GM08714 (cell line): ENCODE measurements around the gene LTF.
"Not testable (repeated sequence)": the region's sequence is repeated elsewhere in the genome, so short reads cannot be mapped to it uniquely, and the experiment has no call there.

ENCODE experiments used
- H3K4me3 ChIP-seq: fragments of 200-500 bp; sonication (Bioruptor generic); 2 replicates; pipeline ENCODE4 v1.5.1; 2014; ENCODE audit warnings: mild to moderate bottlenecking, low read length, inconsistent platforms
- ZNF274 ChIP-seq: IDR thresholded peaks from 2 replicates; pipeline ENCODE4 v1.6.1; 2012; ENCODE audit warnings: mild to moderate bottlenecking, low read depth, low read length

LTF gene

DNA sequence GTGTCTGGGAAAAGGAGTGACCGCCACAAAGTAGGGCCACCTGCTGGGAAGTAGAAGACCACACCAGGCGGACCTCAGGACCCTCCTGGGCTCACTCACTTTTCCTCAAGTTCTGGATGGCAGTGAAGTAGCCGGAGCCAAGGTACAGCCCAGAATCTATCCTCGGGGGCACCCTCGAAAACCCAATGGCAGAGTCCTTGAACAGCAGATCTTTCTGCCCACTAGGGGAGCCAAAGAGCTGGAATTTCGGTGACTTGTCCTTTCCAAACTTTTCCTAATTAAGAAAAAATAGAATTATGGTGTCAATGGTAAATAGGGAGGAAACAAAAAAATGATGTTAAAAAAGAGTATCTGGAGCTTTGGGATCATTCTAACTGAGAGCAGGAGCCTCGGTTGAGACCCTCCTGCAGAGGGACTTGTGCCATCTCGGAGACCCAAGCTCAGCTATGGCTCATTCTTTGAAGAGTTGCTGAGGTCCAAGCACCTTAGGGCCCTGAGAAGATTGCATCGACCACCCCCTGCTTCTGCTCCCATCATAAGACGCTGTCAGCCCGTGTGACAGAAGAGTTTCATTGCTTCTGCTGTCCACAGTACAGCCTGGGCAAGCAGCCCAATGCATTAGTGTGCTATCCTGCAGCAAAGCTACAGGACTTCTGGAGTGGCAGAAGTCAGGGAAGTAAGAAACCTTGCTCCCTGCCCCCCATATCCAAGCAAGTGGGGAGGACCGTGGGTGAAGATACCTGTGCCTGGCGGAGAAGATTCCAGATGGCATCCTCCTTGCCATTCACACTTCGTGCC, 14.8 kb downstream of the LTF start:
- H3K4me3 ChIP-seq, result no peak overlapping the region
- TF ChIP-seq ZNF274, result no peak

DNA sequence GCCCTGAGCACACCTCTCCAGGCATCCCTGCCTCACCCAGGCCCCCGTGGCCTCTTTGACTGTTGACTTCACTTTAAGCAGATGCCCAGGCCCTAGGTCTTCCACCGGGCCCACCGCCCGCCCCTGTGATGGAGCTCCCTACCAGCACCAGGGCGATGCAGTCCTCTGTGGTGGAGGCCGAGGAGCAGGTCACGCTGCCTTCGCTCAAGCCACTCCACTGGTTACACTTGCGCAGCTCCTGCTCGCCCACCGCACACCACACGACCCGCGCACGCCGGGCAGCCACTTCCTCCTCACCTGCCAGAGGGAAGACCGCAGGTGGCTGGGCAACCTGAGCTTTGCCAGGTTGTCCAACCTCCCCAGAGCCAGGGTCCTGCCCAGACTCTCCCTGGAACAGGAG, 16.0 kb downstream of the LTF start:
- TF ChIP-seq ZNF274, result no peak
- H3K4me3 ChIP-seq, result no peak overlapping the region

GRCh38 chr3:46447228-46447985, 17.3 kb downstream of the LTF start:
- no peak for TF ChIP-seq ZNF274
- H3K4me3 ChIP-seq, result no peak overlapping the region

DNA sequence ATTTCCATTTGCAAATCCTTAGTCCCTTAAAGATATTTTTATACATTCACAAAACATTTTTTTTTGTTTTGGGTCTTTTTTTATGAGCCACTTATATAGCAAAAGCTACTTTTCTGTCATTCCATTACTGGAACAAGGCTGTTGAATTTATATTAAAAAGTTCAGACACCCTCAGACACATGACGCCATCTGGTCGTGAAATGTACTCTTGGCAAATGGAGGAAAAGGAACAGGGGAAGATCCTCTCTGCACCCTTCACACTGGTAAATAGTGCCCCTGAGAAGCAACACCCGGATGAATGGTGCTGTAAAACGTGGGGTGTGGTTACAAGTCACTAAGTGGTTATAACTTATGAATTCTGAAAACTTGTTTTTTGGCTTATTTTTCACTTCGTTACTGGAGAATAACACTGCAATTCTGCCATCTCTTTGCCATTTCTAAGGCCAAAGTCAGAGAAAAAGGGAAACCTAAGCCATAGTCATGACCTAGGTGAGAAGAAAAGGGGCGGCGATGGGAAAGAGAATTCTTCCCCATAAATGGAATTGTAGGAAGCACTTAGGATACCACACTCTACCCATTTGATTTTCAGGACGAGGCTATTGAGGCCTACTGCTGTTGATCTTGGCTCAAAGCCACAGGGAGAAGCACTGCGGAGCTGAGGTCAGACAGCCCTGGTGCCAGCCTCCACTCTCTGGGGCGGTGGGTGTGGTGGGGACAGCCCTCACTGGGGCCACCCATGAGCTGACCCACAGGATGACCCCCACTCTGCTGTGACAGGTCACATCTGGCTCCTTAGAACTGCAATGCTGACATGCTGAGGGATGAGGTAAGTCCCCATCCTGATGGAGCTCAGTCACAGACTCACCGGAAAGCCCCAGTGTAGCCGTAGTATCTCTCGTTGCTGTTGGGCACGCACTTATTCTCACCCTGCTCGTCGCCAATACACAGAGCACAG, 21.9 kb downstream of the LTF start:
- TF ChIP-seq ZNF274, result no peak
- H3K4me3 ChIP-seq, result no peak overlapping the region

DNA sequence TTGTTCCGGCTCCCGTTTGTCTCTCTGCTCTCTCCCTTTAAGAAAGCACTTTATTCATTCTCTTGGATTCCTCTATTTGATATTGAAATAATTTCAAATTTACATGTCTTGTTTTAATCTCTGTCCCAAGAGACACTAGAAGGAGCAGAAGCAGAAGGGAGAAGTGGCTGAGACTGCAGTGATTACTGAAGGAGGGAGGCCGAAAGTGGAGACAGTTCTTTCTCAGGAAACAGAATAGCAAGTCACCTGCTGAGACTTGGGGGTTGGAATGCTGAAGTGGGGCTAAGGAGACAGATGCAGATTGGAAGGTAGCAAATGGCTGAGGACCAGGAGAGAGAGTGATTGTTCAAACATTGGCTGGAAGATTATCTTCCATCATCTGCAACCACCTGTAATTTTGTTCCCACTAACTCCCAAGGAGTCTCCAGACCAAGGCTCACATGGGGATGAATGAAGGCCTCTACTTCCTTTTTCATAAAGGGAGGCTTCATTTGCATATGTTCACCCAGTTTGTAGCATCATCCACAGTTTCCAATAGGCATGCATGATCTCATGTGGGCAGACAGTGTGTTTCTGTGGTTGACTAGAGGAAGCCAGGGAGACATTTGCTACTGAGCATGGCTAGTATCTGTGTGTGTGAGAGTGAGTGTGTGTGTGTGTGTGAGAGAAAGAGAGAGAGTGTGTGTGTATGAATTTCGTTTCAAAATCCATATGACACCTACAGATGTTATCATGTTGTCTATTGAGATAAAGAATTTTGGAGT, 24.0 kb downstream of the LTF start:
- no peak overlapping the region for H3K4me3 ChIP-seq
- no peak for TF ChIP-seq ZNF274

DNA sequence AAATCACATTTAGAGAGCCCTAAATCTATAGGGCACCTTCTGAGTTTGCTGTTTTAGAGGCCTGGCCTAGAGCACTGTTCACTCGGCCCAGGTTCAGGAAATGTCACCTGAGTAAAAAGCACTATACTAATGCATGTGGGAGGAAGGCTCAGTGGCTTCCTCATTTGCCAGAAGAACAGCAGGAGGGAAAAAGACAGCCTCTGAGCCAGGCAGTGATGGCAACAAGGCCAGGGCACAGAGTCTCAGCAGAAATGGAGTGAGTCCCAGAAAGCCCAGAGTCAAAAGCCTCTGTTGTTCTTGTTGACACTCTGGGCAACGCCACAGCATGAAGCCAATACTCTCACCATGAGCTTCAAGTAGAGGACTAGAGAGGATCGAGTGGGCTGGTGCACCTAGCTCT, 25.9 kb downstream of the LTF start:
- no peak for TF ChIP-seq ZNF274
- H3K4me3 ChIP-seq, result no peak overlapping the region

- no peak overlapping the region for H3K4me3 ChIP-seq
- TF ChIP-seq ZNF274, result no peak
These were observed 29.5 kb downstream of the LTF start for GRCh38 chr3:46435081-46435726.

- H3K4me3 ChIP-seq, result no peak overlapping the region
- TF ChIP-seq ZNF274, result no peak
These were observed 30.9 kb downstream of the LTF start for GRCh38 chr3:46433841-46434240.

GRCh38 chr3:46433118-46433517, 31.6 kb downstream of the LTF start:
- H3K4me3 ChIP-seq, result not testable (repeated sequence)

DNA sequence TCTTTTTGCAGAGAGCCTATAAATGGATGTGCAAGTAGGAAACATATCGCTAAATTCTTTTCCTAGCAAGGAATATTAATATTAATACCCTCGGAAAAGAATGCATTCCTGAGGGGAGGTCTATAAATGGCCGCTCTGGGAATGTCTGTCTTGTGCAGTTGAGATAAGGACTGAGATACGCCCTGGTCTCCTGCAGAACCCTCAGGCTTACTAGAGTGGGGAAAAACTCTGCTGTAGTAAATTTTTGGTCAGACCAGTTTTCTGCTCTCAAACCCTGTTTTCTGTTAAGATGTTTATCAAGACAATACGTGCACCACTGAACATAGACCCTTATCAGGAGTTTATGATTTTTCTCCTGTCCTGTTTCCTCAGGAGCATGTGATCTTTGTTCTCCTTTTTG, 32.8 kb downstream of the LTF start:
- H3K4me3 ChIP-seq, result not testable (repeated sequence)

DNA sequence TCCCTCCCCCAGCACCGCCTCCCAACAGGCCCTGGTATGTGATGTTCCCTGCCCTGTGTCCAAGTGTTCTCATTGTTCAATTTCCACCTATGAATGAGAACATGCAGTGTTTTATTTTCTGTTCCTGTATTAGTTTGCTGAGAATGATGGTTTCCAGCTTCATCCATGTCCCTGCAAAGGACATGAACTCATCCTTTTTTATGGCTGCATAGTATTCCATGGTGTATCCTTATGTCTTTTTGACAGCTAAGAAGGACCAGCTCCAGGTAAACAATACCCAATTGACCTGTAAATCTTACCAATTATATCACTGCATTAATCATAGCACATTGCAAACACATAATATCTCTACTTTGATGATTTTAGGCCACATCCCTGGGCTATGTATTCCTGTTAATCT, 33.8 kb downstream of the LTF start:
- not testable (repeated sequence) for H3K4me3 ChIP-seq

- TF ChIP-seq ZNF274, result no peak
- no peak overlapping the region for H3K4me3 ChIP-seq
These were observed 35.0 kb downstream of the LTF start for GRCh38 chr3:46429671-46430070.

GRCh38 chr3:46429250-46429649, 35.5 kb downstream of the LTF start:
- no peak overlapping the region for H3K4me3 ChIP-seq
- no peak for TF ChIP-seq ZNF274
